Body of pancreas (tissue), 4 donors: ENCODE data around the gene NR3C1.

Experiments used
- POLR2A ChIP-seq, 3 donors: fragments of 450-650 bp; IDR thresholded peaks; one replicate each; pipeline ENCODE4 v1.6.1; 2016; ENCODE audit warnings: antibody characterized with exemption in 3 of 3, mild to moderate bottlenecking in 2 of 3
- TF ChIP-seq, protein P1 (sequence below), 7 experiments: fragments of 450-650 bp in 4 of 7; fragments of 200-600 bp in 3 of 7; sonication (generic) in 3 of 7; IDR thresholded peaks; one replicate each; pipeline ENCODE4 v1.5.1; 2016 to 2019; ENCODE audit warnings: antibody characterized with exemption in 7 of 7

DNA sequence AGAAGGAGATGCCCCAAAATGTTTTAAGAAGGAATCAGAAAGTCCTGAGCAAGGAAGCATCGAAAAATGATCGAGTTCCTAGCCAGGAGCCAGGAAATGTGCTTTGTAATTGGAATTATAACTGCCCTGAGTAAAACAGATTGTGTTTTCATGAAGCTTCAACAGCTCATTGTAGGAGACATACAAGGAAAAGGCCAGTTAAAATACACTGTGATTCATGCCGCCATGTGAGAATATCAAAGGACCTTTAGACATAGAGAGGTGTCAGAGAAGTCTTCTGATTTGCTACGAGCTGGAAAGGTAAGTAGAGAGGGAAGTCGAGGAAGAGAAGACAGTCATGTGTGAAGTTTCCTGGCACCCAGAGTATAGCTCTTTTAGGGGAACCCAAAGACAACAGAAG lies 60.9 kb downstream of the NR3C1 start:
- TF ChIP-seq, protein P1, sequence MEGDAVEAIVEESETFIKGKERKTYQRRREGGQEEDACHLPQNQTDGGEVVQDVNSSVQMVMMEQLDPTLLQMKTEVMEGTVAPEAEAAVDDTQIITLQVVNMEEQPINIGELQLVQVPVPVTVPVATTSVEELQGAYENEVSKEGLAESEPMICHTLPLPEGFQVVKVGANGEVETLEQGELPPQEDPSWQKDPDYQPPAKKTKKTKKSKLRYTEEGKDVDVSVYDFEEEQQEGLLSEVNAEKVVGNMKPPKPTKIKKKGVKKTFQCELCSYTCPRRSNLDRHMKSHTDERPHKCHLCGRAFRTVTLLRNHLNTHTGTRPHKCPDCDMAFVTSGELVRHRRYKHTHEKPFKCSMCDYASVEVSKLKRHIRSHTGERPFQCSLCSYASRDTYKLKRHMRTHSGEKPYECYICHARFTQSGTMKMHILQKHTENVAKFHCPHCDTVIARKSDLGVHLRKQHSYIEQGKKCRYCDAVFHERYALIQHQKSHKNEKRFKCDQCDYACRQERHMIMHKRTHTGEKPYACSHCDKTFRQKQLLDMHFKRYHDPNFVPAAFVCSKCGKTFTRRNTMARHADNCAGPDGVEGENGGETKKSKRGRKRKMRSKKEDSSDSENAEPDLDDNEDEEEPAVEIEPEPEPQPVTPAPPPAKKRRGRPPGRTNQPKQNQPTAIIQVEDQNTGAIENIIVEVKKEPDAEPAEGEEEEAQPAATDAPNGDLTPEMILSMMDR (IDR thresholded peaks at IDR 0.05), result no peak
- no peak for TF ChIP-seq POLR2A (IDR thresholded peaks at IDR 0.05)
